Fibroblast of pulmonary artery (primary cell): ENCODE data around the gene GRIA4.

Experiments
- DNase-seq: peaks from one replicate; pipeline ENCODE4 v3.0.0-alpha.2; 2010; ENCODE audit warnings: low read depth
- H3K4me3 ChIP-seq: replicated peaks from 2 replicates; pipeline ENCODE4 v1.5.1; 2011; ENCODE audit warnings: low read depth, mild to moderate bottlenecking, control low read depth, low read length, moderate library complexity
- TF ChIP-seq, protein P1 (sequence below): IDR thresholded peaks from 2 replicates; pipeline ENCODE4 v1.5.1; 2011; ENCODE audit warnings: mild to moderate bottlenecking, control low read depth, low read length, inconsistent platforms; ENCODE audit errors: missing control alignments

Gene GRIA4

DNA sequence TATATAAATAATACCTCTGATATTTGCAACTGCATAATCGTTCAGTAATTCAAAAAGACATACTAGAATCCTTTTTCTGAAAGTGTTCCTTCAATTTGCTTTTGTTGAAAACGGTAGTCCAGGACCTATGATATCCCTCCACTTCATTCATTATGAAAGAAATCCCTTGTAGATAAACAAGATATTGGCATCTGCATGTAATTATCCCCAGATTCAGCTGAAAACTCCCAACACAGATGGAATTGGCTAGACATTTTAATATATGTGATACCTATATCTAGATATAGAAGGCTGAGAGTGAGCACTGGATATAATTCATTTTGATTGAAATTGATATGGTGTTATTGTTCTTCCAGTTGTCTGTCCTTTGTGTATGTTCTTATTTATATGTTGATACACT lies 302.8 kb downstream of the GRIA4 start:
- no peak overlapping the region for H3K4me3 ChIP-seq
- no peak for DNase-seq
- TF ChIP-seq, protein P1, sequence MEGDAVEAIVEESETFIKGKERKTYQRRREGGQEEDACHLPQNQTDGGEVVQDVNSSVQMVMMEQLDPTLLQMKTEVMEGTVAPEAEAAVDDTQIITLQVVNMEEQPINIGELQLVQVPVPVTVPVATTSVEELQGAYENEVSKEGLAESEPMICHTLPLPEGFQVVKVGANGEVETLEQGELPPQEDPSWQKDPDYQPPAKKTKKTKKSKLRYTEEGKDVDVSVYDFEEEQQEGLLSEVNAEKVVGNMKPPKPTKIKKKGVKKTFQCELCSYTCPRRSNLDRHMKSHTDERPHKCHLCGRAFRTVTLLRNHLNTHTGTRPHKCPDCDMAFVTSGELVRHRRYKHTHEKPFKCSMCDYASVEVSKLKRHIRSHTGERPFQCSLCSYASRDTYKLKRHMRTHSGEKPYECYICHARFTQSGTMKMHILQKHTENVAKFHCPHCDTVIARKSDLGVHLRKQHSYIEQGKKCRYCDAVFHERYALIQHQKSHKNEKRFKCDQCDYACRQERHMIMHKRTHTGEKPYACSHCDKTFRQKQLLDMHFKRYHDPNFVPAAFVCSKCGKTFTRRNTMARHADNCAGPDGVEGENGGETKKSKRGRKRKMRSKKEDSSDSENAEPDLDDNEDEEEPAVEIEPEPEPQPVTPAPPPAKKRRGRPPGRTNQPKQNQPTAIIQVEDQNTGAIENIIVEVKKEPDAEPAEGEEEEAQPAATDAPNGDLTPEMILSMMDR, result no peak

DNA sequence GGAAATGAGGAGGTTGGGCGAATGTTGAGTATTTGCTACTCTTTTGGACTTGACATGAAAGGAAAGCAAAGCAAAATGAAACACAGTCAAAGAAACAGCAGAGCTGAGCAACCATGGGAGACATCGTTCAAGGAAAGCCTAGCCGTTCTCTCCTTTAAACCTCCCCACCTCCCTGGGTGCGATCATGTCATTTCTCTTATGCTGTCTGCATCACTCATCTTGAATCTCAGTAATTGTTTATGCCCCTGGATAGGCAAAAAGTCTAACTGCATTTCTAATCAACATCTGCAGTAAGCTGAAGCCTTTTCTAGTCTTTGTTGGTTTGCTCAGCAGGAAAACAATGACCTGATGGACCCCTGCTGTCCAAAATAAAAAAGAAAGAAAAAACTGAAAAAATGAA lies 305.1 kb downstream of the GRIA4 start:
- H3K4me3 ChIP-seq, result no peak overlapping the region
- TF ChIP-seq, protein P1, result no peak
- no peak for DNase-seq

DNA sequence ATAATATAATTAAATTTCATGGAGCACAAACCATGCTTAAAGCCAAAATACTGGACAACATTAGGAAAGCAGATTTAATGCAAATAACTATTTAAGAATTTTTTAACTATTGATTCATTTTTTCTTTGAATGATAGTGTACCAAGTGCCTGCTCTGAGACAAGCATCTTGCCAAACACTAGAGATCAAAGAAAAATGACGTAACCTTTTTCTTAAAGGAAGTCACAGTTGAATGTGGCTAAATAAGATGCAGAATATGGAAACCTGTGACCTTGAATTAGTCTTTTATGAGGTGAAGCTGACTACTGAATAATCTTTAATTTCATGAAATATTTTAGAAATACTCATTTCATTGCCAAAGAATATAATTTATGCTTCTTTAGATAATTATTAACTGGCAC lies 308.2 kb downstream of the GRIA4 start:
- TF ChIP-seq, protein P1, result no peak
- no peak overlapping the region for H3K4me3 ChIP-seq
- DNase-seq, result no peak

DNA sequence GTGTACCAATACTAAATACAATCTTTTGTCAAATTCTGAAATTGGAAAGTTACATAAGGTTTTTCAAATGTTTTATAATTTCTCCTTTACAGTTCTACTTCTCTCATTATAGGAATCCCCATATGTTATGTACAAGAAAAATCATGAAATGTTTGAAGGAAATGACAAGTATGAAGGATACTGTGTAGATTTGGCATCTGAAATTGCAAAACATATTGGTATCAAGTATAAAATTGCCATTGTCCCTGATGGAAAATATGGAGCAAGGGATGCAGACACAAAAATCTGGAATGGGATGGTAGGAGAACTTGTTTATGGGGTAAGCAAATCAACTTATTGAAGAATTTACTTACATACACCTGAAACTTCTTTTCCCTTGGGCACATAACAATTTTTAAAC lies 308.7 kb downstream of the GRIA4 start:
- TF ChIP-seq, protein P1, result no peak
- H3K4me3 ChIP-seq, result no peak overlapping the region
- no peak for DNase-seq

DNA sequence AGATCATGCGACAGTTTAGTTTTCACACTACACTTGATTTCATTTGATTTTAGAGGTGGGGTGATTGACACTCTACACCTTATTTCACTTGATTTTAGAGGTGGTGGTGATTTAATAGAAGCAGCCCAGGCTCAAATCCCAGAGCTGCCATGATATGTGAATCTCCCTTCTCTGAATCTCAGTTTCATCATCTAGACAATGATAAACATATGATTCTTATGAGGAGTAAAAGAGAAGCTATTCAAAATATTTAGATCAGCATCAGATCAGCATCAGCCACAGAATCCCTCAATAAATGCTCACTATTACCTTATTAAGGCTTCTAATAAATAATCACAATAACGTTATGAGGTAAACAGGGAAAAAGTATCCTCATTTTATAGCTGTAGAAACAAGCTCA lies 313.4 kb downstream of the GRIA4 start:
- TF ChIP-seq, protein P1, result no peak
- DNase-seq, result no peak
- H3K4me3 ChIP-seq, result no peak overlapping the region

DNA sequence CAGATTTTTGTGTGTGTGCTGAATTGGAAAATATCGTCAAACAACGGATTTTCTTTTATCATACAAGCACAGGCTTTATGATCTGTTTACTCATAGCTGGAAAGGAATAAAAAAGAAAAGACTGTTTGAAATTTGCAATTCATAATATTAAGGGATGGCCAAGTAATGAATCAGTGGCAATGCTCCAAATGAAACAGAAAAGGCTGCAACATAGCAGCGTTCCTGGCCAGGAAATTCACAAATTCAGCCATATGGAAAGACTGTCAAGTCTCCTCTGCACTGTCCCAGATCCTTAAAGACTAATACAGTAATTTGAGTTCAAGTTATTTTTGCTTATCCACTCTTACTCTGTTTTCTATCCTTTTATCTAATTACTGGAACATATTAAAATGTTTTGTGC lies 313.9 kb downstream of the GRIA4 start:
- no peak overlapping the region for H3K4me3 ChIP-seq
- peak; percentile 49 for DNase-seq
- TF ChIP-seq, protein P1, result no peak

DNA sequence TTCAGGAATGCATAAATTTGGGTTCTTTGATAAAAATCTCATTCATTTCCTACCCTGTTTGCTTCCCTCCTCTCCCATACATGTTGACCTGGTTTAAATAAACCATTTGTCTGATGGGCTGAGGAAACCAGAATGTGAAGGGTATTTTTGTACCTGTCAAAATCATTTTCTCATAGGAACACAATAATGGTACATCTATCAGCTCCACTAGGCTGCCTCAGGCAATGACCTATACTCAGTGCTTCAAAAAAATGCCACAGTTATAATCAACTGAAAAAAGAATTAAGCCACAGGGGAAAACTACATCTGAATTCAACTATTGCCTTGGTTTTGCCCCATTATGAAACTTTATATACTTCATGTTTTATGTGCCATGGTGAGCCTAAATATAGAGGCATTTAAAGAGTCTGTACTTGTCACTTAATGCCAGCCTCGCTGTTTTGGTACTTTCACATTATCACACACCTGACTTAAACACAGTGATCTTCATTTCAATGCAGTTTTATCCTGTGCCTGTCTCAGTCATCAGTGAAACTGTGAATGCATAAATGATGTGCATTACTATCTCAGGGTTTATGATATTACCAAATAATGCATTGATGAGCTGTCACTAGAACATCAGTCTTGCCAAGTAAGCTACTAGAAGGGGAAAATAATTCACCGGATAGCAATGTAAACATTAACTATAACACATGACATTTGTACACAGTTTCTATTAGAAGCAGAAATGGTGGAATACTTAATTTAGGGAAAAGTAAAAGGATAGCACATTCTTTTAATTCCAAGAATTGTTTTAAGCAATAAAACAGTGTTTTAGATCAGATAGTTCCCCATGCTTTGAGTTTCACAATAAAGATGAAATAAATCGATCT lies 319.4 kb downstream of the GRIA4 start:
- no peak for DNase-seq
- no peak overlapping the region for H3K4me3 ChIP-seq
- TF ChIP-seq, protein P1, result no peak
